Osteoblast (primary cell): ENCODE data around the gene REM2. TPM values are rescaled to one million over a fixed set of nuclear protein-coding genes. Genes with fewer than 3 reads are reported as not detected.
A peak's percentile ranks its signal among the peaks of the same experiment; 100 is the strongest.

ENCODE experiments used
- DNase-seq: peaks from one replicate; pipeline ENCODE4 v3.0.0; 2011; ENCODE audit warnings: low spot score, mixed read lengths; ENCODE audit not compliant: insufficient read length; ENCODE audit errors: missing footprints
- H2AFZ ChIP-seq: 2 replicates; pipeline ENCODE4 v1.6.0; 2011; ENCODE audit warnings: mild to moderate bottlenecking, low read length
- H3K27ac ChIP-seq: 2 replicates; pipeline ENCODE4 v1.5.1; 2011; ENCODE audit warnings: mild to moderate bottlenecking, low read depth, low read length, moderate library complexity
- H3K27me3 ChIP-seq: 2 replicates; pipeline ENCODE4 v1.6.0; 2012; ENCODE audit warnings: mild to moderate bottlenecking, control low read depth, inconsistent platforms, low read length, moderate library complexity; ENCODE audit not compliant: insufficient read depth
- H3K36me3 ChIP-seq: 2 replicates; pipeline ENCODE4 v1.5.1; 2011; ENCODE audit warnings: mild to moderate bottlenecking, low read length, control low read depth, moderate library complexity; ENCODE audit not compliant: insufficient read depth
- H3K4me1 ChIP-seq: 2 replicates; pipeline ENCODE4 v1.5.1; 2011; ENCODE audit warnings: mild to moderate bottlenecking, low read length, control low read depth, moderate library complexity; ENCODE audit not compliant: insufficient read depth
- H3K4me2 ChIP-seq: 2 replicates; pipeline ENCODE4 v1.6.0; 2011; ENCODE audit warnings: mild to moderate bottlenecking, low read length; ENCODE audit not compliant: insufficient read depth
- H3K4me3 ChIP-seq: fragments of 200-600 bp; sonication (generic); 3 replicates; pipeline ENCODE4 v1.5.1; 2012; ENCODE audit warnings: mild to moderate bottlenecking, low read length, inconsistent platforms; ENCODE audit not compliant: insufficient read depth
- H3K79me2 ChIP-seq: 2 replicates; pipeline ENCODE4 v1.6.0; 2012; ENCODE audit warnings: mild to moderate bottlenecking, low read length, control low read depth, inconsistent platforms; ENCODE audit not compliant: insufficient read depth
- H3K9me3 ChIP-seq: 2 replicates; pipeline ENCODE4 v1.5.1; 2011; ENCODE audit warnings: low read depth, low read length, control low read depth
- H4K20me1 ChIP-seq: 2 replicates; pipeline ENCODE4 v1.6.0; 2012; ENCODE audit warnings: mild to moderate bottlenecking, low read length, control low read depth; ENCODE audit not compliant: insufficient read depth
- CTCF ChIP-seq: IDR thresholded peaks from 2 replicates; pipeline ENCODE4 v1.5.1; 2011; ENCODE audit warnings: mild to moderate bottlenecking, low read depth, low read length, moderate library complexity; ENCODE audit errors: extremely low read depth
- total RNA-seq: library from RNA; depleted of rRNA; stranded (reverse); fragments of >200 nt; gene quantifications from 2 replicates; pipeline ENCODE4 v1.2.3, GENCODE V29; 2012

Gene REM2
- total RNA-seq, 1 donor: 0.36 TPM

- Histone ChIP-seq H3K4me2 (no peak overlapping the region), H2AFZ (no peak overlapping the region), H3K79me2 (peaks cover 74% of the 10 kb centered on the region), H4K20me1 (peaks cover 14% of the 10 kb centered on the region), H3K36me3 (peaks cover 63% of the 10 kb centered on the region), H3K27ac (peak overlapping the region; percentile 6), H3K9me3 (no peaks in the 10 kb centered on the region), H3K27me3 (no peaks in the 10 kb centered on the region), H3K4me1 (peaks cover 49% of the 10 kb centered on the region), H3K4me3 (no peak overlapping the region)
- TF ChIP-seq CTCF: no peak
- DNase-seq: peak; percentile 44
Measured at GRCh38 chr14:22844221-22845102, 38.6 kb upstream of the REM2 start.

GRCh38 chr14:22845103-22845394, 38.0 kb upstream of the REM2 start:
- no peak overlapping the region for H2AFZ ChIP-seq
- no peaks in the 10 kb centered on the region for H3K9me3 ChIP-seq
- H3K27me3 ChIP-seq: no peaks in the 10 kb centered on the region
- H3K4me3 ChIP-seq: no peak overlapping the region
- TF ChIP-seq CTCF: no peak
- H3K4me2 ChIP-seq: no peak overlapping the region
- peaks cover 50% of the 10 kb centered on the region for H3K4me1 ChIP-seq
- peak overlapping the region; percentile 93 for H3K27ac ChIP-seq
- peaks cover 12% of the 10 kb centered on the region for H4K20me1 ChIP-seq
- H3K79me2 ChIP-seq: peaks cover 69% of the 10 kb centered on the region
- DNase-seq: peak; percentile 50
- H3K36me3 ChIP-seq: peaks cover 67% of the 10 kb centered on the region

GRCh38 chr14:22845821-22846625, 37.0 kb upstream of the REM2 start:
- H3K79me2 ChIP-seq: peaks cover 59% of the 10 kb centered on the region
- no peaks in the 10 kb centered on the region for H3K9me3 ChIP-seq
- peak; percentile 79 for DNase-seq
- H3K27ac ChIP-seq: peak overlapping the region; percentile 93
- peaks cover 10% of the 10 kb centered on the region for H4K20me1 ChIP-seq
- H3K4me3 ChIP-seq: no peak overlapping the region
- H3K4me1 ChIP-seq: peaks cover 59% of the 10 kb centered on the region
- peaks cover 62% of the 10 kb centered on the region for H3K36me3 ChIP-seq
- TF ChIP-seq CTCF: no peak
- no peak overlapping the region for H2AFZ ChIP-seq
- no peaks in the 10 kb centered on the region for H3K27me3 ChIP-seq
- peak overlapping the region; percentile 38 for H3K4me2 ChIP-seq

- Histone ChIP-seq H3K4me1 (peaks cover 67% of the 10 kb centered on the region), H3K79me2 (peaks cover 50% of the 10 kb centered on the region), H3K27ac (peak overlapping the region; percentile 93), H3K4me3 (no peak overlapping the region), H3K4me2 (peak overlapping the region; percentile 38), H4K20me1 (peaks cover 10% of the 10 kb centered on the region), H2AFZ (no peak overlapping the region), H3K9me3 (no peaks in the 10 kb centered on the region), H3K36me3 (peaks cover 54% of the 10 kb centered on the region), H3K27me3 (no peaks in the 10 kb centered on the region)
- no peak for TF ChIP-seq CTCF
- DNase-seq: peak; percentile 56
Measured at GRCh38 chr14:22846811-22847307, 36.2 kb upstream of the REM2 start.
